Left renal pelvis (tissue), 4 donors: ENCODE results near the gene HOXC10. TPM values are rescaled to one million over a fixed set of nuclear protein-coding genes. Genes with fewer than 3 reads are reported as not detected.

Experiments used
- DNase-seq, 4 donors: peaks; one replicate each; pipeline ENCODE4 v3.0.0-alpha.2; 2013; ENCODE audit warnings: low read depth in 4 of 4, low spot score in 3 of 4
- polyA plus RNA-seq, 4 donors: library from polyadenylated mRNA; unstranded; fragments of 120-200 nt; gene quantifications; one replicate each; pipeline ENCODE4 v1.2.1, GENCODE V29; 2013; ENCODE audit not compliant: insufficient read length in 4 of 4

HOXC10 gene
- polyA plus RNA-seq, 4 donors = 62.0 to 114 (median 71.7) TPM

DNA sequence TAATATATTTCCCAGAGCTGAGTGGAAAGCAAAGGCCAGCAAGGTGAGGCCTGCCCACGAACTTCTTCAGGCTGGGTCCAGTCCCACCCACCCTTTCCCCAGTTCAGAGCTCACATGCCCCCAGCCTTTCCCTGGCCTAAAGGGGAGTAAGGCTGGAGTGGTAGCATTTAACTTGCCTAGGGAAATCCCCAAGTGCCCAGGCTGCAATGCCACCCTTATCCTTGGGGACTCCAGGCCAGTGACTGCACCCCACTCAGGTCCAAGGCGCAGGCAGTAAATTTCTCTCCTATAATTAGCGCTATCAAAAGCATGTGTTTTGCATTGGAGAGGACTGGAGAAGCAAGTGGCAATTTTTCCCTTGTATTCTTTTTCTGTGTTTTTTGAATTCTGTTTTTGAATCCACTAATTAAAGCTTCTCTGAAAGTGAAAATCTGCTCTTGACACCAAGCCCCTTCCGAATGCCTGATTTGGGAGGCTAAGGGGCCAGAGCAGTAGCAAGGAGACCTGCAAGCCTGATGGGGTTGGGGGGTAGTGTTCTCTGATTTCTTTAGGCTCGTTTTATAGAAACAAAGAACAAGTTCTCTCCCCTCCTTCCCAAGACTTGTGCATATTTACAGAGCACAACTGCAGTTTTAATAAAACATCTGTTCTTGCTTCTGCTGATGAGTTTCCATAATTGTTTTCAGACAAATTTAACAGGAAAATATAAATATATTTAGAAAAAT, 39.8 kb downstream of the HOXC10 start:
- DNase-seq = no peak

- DNase-seq = no peak
Measured at GRCh38 chr12:54025499-54026405, 40.8 kb downstream of the HOXC10 start.

DNA sequence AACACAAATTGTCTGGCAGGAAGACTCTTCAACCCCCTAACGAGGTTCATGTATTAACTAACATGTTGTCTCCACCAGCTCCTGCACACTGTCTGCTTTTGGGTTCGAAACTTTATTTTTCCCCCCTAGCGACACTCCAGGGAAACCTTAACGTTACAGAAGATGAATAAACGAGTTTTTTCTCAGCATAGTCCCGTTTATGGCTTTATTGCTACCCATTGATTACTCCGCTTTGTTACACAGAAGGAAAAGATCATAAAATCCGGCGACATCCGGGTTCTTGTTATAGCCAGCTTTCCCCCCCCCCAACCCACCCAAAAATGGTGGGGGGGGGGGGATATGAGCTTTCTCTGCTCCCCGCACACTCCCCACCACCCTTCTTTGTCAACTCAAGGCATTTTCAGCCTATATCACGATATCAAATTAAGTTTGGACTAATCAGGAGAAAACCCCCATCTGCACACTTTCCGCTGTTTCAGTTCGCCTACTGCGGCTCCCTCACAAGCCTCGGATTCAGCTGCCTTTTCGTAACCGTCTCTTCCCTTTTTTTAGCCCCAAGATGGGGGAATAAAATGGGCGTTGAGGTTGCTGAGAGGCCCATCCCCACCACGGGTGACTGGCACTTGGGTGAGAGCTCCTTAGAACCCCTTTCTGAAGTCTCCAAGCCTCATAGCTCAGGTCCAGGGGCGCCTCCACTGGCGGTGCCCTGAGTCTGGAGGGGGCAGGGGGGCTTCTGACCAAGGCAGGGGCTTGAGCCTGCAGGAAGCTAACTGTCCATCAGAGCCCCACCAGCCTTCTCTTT, 41.9 kb downstream of the HOXC10 start:
- DNase-seq = no peak

DNA sequence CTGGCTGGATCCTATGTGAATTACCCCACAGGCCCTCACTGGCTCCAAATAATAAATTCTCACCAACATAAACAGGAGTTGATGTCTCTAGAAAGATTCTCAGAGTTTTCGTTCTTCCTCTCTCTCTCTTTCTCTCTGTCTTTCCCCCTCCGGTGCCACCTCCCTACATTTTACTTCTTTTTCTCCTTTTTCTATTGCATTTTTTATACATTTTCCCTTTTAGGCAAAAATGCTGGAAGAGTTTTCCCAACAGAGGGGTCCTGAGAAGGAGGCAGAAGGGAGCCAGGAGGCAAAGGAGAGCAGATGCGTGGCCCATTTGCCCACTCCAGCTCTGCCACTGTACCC, 42.5 kb downstream of the HOXC10 start:
- DNase-seq = no peak

DNA sequence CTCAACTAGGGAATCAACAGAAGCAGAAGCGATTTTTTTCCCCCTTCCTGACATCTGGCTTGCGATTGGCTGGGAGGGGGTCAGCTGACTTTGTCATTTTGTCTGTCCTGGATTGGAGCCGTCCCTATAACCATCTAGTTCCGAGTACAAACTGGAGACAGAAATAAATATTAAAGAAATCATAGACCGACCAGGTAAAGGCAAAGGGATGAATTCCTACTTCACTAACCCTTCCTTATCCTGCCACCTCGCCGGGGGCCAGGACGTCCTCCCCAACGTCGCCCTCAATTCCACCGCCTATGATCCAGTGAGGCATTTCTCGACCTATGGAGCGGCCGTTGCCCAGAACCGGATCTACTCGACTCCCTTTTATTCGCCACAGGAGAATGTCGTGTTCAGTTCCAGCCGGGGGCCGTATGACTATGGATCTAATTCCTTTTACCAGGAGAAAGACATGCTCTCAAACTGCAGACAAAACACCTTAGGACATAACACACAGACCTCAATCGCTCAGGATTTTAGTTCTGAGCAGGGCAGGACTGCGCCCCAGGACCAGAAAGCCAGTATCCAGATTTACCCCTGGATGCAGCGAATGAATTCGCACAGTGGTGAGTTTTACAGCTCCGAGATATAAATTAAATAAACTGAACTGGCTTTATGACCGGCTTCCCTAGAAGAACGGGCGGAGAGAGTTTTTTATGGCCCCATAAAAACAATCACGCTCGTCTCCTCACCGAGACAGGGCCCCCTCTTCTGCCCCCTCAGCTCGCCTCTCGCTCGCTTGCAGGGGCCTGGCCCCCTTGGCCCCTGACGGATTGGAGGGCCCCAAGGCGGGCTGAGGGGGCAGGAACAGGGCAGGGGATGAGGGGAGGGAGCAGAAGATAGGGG, 43.6 kb downstream of the HOXC10 start, which contains the start of gene HOXC6:
TSS of gene HOXC6 (plus strand) at position 127 of the 888 bp plus-strand sequence. CDS start at position 209, 82 bp downstream.
- DNase-seq = no peak

DNA sequence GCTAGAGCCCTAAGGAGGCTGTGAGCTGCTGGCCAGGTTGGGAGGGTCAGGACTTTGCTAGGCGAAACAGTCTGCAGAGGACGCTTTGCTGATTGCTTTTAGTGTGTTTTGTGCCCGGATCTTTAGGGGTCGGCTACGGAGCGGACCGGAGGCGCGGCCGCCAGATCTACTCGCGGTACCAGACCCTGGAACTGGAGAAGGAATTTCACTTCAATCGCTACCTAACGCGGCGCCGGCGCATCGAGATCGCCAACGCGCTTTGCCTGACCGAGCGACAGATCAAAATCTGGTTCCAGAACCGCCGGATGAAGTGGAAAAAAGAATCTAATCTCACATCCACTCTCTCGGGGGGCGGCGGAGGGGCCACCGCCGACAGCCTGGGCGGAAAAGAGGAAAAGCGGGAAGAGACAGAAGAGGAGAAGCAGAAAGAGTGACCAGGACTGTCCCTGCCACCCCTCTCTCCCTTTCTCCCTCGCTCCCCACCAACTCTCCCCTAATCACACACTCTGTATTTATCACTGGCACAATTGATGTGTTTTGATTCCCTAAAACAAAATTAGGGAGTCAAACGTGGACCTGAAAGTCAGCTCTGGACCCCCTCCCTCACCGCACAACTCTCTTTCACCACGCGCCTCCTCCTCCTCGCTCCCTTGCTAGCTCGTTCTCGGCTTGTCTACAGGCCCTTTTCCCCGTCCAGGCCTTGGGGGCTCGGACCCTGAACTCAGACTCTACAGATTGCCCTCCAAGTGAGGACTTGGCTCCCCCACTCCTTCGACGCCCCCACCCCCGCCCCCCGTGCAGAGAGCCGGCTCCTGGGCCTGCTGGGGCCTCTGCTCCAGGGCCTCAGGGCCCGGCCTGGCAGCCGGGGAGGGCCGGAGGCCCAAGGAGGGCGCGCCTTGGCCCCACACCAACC, 44.8 kb downstream of the HOXC10 start:
- DNase-seq = no peak

- no peak for DNase-seq
Measured at GRCh38 chr12:54030442-54030801, 45.5 kb downstream of the HOXC10 start.

DNA sequence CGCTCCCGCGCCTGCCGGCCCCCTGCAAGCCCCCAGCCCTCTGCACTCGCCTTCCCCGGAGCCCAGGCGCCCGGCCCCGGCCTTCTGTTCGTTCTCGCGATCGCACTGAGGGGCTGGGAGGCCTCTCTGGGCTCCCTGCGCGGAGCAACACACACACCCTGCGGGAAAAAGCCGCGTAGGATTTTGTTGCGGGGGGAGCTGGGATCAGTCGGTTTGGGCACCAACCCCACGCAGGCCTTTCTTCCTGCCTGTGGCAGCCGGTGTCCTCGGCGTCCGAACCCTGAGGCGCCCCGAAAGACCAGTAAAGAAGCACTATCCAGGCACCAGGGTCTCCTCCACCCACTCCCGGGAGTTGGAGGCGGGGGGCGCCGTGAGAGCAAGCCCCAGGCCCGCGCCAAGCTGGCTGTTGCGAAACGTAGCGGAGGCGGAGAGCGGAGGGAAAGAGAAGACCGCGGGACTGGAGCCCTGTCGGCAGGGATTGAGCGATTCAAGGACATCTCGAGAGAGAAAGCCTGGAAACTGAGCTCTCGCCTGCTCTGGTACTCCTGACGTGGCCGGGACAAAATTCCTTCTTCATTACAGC, 46.0 kb downstream of the HOXC10 start:
- no peak for DNase-seq

DNA sequence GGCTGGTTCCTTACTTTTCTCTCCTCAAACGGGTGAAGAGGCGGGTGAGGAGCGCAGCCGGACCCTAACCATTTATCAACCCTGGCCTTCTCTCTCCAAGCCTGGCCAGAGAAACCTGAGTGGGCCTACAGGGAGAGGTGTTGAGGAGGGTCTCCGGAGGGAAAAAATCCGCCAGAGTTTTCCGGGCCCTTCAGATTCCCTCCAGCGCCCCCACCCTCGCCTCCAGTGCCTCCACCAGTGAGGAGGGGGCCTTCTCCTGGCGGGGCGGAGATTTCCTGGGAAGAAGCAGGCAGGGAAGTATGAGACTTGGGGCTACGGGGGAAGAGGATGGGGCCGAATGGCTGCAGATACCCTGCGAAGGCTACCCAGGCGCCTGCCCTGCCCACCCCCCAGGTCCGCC, 46.5 kb downstream of the HOXC10 start:
- no peak for DNase-seq

DNA sequence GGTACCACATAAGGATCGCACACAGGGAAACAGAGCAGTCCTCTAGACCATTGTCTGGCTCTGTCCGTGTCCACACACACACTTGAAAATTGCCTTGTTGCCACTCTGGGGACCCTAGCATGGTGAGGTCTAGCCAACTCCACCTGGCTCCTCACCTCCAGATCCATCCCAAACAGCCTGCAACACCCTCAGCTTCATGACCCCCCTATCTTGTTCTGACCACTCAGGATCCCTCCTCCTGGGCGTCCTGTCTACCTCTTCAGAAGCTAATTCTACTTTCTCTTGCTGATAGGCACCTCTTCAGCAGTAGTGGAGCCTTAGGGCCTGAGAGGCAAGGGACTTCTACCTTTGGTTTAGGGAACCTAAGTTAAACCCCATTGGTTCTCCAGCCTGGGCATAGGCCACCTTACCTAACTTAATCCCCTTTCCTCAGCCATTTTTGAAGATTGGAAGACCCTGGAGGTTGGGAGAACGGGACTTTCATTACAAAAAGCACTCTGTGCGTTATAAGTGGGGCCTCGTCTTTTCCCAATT, 47.2 kb downstream of the HOXC10 start:
- no peak for DNase-seq

DNA sequence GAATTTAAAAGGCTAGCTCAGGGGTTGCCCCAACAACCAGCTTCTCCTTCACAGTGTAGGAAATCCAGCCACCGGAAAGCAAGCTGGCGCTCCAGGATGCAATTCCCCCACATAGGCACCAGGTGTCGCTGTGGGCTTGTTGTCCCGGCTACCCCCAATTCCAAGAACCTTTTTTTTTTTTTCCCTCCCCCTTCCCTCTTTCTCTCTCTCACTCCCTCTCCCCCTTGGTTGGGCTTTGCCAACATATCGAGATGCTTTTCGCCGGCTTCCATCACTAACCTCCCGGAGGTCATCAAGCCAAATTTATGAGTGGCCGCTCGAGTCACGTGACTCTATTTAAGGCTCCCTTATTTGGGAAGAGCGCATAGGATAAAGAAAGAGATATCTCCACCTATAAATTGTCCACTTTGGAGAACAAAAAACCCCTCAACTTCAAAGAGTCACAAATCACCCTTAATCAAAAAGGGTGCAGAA, 47.7 kb downstream of the HOXC10 start, which contains the start of gene HOXC5:
TSS of gene HOXC5 (plus strand) at position 424 of the 474 bp plus-strand sequence. CDS start 73 bp downstream, outside the sequence.
- no peak for DNase-seq

DNA sequence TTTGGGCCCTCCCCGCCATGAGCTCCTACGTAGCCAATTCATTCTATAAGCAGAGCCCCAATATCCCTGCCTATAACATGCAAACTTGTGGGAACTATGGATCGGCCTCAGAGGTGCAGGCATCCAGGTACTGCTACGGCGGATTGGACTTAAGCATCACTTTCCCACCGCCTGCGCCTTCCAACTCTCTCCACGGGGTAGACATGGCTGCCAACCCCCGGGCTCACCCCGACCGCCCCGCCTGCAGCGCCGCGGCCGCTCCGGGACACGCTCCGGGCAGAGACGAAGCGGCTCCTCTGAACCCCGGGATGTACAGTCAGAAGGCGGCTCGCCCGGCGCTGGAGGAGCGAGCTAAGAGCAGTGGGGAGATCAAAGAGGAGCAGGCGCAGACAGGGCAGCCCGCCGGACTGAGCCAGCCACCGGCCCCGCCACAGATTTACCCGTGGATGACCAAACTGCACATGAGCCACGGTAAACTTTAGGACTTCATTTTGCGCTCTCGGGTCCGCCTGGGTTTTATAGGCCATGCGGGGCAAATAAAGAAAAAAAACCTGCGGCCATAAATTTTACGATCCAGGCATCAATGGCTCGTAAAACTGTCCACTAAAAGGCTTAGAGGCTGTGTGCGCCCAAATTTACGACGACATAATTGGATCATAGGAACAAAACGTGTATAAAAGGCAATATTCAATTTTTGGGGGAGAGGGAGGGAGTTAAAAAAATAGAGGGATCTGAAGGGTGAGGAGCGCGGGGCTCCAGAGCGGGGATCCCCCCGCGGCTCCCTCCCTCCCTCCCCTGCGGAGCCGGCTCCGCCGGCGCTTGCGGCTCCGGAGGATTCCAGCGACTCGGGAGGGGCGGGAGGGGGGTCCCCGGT, 48.4 kb downstream of the HOXC10 start:
- DNase-seq = no peak

- DNase-seq = no peak
Measured at GRCh38 chr12:54033980-54034784, 49.2 kb downstream of the HOXC10 start.

GRCh38 chr12:54034785-54035310, 49.9 kb downstream of the HOXC10 start:
- DNase-seq = no peak

DNA sequence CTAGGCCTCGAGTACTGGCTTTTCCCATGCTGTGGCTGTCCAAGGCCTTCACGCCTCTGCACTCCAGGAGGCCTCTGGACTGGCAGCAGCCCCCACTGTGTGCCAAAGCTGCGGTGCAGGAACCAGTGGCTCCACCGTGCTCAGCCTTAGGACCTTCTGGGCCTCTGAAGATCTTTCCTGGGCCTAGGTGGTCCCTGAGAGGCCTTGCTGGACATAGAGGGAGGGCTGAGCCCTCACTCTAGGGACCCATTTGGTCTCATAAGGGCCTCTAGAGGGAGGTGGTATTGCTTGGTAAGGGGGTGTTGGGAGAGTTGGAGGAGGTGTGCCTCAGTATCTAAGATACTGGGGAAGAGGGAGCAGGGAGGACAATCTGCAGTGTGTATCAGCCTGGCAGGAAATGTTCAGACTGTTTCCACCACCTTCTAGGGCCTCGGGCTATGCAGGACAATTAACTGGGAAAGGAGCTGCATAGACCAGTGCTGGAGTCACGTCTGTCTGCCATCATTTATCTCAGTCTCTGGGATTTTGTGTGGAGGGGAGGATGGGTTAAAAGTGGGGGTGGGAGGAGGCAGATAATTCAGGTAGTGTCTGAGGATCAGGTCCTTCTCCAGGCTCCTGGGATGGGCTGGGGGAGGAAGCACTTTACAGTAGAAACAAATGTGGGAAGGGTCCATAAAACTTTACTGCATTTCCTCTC, 50.8 kb downstream of the HOXC10 start:
- no peak for DNase-seq
